Smooth muscle cell (in vitro differentiated cells): ENCODE measurements around the gene TDP1. TPM values are rescaled to one million over a fixed set of nuclear protein-coding genes. Genes with fewer than 3 reads are reported as not detected.

Source experiments
- DNase-seq: peaks from one replicate; lab custom pipeline; 2025; ENCODE audit not compliant: unreplicated experiment; lab: John Stamatoyannopoulos, UW
- H2AFZ ChIP-seq: fragments of 200-600 bp; sonication (generic); 2 replicates; pipeline ENCODE4 v1.6.0; 2016; ENCODE audit warnings: antibody characterized with exemption, low read depth, mild to moderate bottlenecking
- H3F3A ChIP-seq: fragments of 200-600 bp; sonication (generic); 2 replicates; pipeline ENCODE4 v1.6.0; 2017; ENCODE audit warnings: antibody characterized with exemption, low read depth
- H3K27ac ChIP-seq: fragments of 200-600 bp; sonication (generic); 2 replicates; pipeline ENCODE4 v1.5.1; 2016; ENCODE audit warnings: low read depth, mild to moderate bottlenecking
- H3K27me3 ChIP-seq: fragments of 200-600 bp; sonication (generic); 2 replicates; pipeline ENCODE4 v1.6.1; 2016; ENCODE audit warnings: low read depth, mild to moderate bottlenecking
- H3K36me3 ChIP-seq: fragments of 200-600 bp; sonication (generic); 2 replicates; pipeline ENCODE4 v1.5.1; 2016; ENCODE audit warnings: low read depth
- H3K4me1 ChIP-seq: fragments of 200-600 bp; sonication (generic); 2 replicates; pipeline ENCODE4 v1.5.1; 2016; ENCODE audit warnings: low read depth
- H3K4me2 ChIP-seq: fragments of 200-600 bp; sonication (generic); 2 replicates; pipeline ENCODE4 v1.6.0; 2016; ENCODE audit warnings: mild to moderate bottlenecking
- H3K4me3 ChIP-seq: fragments of 200-600 bp; sonication (generic); 2 replicates; pipeline ENCODE4 v1.5.1; 2016; ENCODE audit warnings: mild to moderate bottlenecking
- H3K79me2 ChIP-seq: fragments of 200-600 bp; sonication (generic); 2 replicates; pipeline ENCODE4 v1.6.0; 2016; ENCODE audit warnings: low read depth, mild to moderate bottlenecking
- H3K9ac ChIP-seq: fragments of 200-600 bp; sonication (generic); 2 replicates; pipeline ENCODE4 v1.6.0; 2016; ENCODE audit warnings: low read depth
- H3K9me3 ChIP-seq: fragments of 200-600 bp; sonication (generic); replicated peaks from 2 replicates; pipeline ENCODE4 v1.5.1; 2016; ENCODE audit warnings: low read depth
- H4K20me1 ChIP-seq: fragments of 200-600 bp; sonication (generic); 2 replicates; pipeline ENCODE4 v1.6.0; 2016; ENCODE audit warnings: low read depth
- WGBS: methylation state at CpG from one replicate; pipeline ENCODE4 v1.1.7; 2016; ENCODE audit warnings: low lambda C conversion rate; 5-methylcytosine and 5-hydroxymethylcytosine counted together
- polyA plus RNA-seq: library from polyadenylated mRNA; unstranded; fragments of >200 nt; fragmentation: Nextera tagmentation; extraction: Ambion mirVana; gene quantifications from 2 replicates; pipeline ENCODE4 v1.2.1, GENCODE V29; 2016
- total RNA-seq: library from RNA; depleted of rRNA; stranded (reverse); fragments of >200 nt; gene quantifications from 2 replicates; pipeline ENCODE4 v1.2.3, GENCODE V29; 2014
- TF ChIP-seq, protein P1 (sequence below): fragments of 200-600 bp; sonication (generic); IDR thresholded peaks from 2 replicates; pipeline ENCODE4 v1.5.1; 2017; ENCODE audit warnings: borderline replicate concordance, mild to moderate bottlenecking, antibody characterized with exemption; ENCODE audit not compliant: insufficient read depth, poor library complexity, severe bottlenecking

The TDP1 gene
- total and polyA plus RNA-seq, 2 experiments from 2014 or later = 10.0 to 22.3 TPM

DNA sequence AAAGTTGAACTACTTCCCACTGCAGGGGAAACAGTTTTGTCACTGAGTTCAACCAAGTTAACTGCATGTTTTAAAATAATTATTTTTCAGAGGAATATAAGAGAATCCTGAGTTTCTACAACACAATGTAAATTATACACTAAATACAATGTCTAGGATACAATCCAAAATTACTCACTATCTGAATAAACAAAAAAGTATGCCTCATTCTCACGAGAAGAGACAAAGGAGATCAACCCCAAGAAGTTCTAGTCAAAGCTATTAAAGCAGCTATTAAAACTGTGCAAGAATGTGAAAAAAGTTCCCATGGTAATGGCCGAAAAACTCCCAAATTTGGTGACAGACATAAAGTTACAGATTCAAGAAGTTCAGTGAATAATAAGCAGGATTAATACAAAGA is 97.3 kb downstream of the TDP1 start:
- Histone ChIP-seq H4K20me1 (no peaks in the 10 kb centered on the region), H3K4me1 (no peaks in the 10 kb centered on the region), H3K27ac (no peak overlapping the region), H2AFZ (no peak overlapping the region), H3K9me3 (no peaks in the 10 kb centered on the region), H3K4me3 (no peak overlapping the region), H3K4me2 (no peak overlapping the region), H3K9ac (no peak overlapping the region), H3K36me3 (no peaks in the 10 kb centered on the region), H3K79me2 (no peaks in the 10 kb centered on the region), H3F3A (no peaks in the 10 kb centered on the region), H3K27me3 (peaks cover 35% of the 10 kb centered on the region)
- TF ChIP-seq, protein P1, sequence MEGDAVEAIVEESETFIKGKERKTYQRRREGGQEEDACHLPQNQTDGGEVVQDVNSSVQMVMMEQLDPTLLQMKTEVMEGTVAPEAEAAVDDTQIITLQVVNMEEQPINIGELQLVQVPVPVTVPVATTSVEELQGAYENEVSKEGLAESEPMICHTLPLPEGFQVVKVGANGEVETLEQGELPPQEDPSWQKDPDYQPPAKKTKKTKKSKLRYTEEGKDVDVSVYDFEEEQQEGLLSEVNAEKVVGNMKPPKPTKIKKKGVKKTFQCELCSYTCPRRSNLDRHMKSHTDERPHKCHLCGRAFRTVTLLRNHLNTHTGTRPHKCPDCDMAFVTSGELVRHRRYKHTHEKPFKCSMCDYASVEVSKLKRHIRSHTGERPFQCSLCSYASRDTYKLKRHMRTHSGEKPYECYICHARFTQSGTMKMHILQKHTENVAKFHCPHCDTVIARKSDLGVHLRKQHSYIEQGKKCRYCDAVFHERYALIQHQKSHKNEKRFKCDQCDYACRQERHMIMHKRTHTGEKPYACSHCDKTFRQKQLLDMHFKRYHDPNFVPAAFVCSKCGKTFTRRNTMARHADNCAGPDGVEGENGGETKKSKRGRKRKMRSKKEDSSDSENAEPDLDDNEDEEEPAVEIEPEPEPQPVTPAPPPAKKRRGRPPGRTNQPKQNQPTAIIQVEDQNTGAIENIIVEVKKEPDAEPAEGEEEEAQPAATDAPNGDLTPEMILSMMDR = no peak
- 82% methylated on average over 2 of the region's 2 CpGs for WGBS
- no peak for DNase-seq

DNA sequence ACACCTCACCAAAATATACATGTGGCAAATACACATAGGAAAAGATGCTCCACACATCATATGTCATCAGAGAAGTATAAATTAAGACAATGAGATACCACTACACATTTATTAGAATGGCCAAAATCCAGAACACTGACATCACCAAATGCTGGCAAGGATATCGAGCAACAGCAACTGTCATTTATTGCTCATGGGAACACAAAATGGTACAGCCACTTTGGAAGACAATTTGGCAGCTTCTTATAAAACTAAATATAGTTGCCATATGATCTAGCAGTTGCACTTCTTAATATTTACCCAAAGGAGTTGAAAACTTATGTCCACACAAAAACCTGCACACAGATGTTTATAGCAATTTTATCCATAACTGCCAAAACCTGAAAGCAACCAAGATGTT is 99.1 kb downstream of the TDP1 start:
- TF ChIP-seq, protein P1 = no peak
- no peak for DNase-seq
- WGBS = 94% methylated on average over 1 of the region's 1 CpG
- Histone ChIP-seq H3K4me2 (no peak overlapping the region), H3K9ac (no peak overlapping the region), H3K36me3 (no peaks in the 10 kb centered on the region), H4K20me1 (no peaks in the 10 kb centered on the region), H3K9me3 (no peaks in the 10 kb centered on the region), H3K27me3 (peaks cover 53% of the 10 kb centered on the region), H3F3A (no peaks in the 10 kb centered on the region), H3K4me1 (no peaks in the 10 kb centered on the region), H2AFZ (no peak overlapping the region), H3K4me3 (no peak overlapping the region), H3K79me2 (no peaks in the 10 kb centered on the region), H3K27ac (no peak overlapping the region)

DNA sequence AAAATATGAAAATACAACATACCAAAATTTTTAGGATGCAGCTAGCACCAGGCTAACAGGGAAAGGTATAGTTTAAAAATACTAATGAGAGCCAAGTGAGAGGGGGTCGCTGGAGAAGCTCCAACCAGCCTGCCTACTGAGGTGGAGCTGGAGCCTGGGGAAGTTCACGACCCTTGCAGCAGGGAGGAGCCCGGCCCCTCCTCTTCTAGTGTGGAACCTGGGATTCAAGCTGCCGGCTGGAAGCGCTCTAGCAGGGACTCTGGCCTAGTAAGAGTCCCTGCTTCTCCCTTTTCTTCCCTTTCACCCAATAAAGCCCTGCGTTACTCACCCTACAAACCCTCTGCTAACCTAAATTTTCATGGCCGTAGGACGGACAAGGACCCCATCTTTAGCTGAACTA is 101.1 kb downstream of the TDP1 start:
- Histone ChIP-seq H3K79me2 (no peaks in the 10 kb centered on the region), H3F3A (no peaks in the 10 kb centered on the region), H3K4me3 (no peak overlapping the region), H3K9ac (no peak overlapping the region), H2AFZ (no peak overlapping the region), H4K20me1 (no peaks in the 10 kb centered on the region), H3K27me3 (peaks cover 69% of the 10 kb centered on the region), H3K4me2 (no peak overlapping the region), H3K27ac (no peak overlapping the region), H3K9me3 (no peaks in the 10 kb centered on the region), H3K36me3 (no peaks in the 10 kb centered on the region), H3K4me1 (peaks cover 4% of the 10 kb centered on the region)
- WGBS = 67% methylated on average over 8 of the region's 8 CpGs
- TF ChIP-seq, protein P1 = no peak
- no peak for DNase-seq

DNA sequence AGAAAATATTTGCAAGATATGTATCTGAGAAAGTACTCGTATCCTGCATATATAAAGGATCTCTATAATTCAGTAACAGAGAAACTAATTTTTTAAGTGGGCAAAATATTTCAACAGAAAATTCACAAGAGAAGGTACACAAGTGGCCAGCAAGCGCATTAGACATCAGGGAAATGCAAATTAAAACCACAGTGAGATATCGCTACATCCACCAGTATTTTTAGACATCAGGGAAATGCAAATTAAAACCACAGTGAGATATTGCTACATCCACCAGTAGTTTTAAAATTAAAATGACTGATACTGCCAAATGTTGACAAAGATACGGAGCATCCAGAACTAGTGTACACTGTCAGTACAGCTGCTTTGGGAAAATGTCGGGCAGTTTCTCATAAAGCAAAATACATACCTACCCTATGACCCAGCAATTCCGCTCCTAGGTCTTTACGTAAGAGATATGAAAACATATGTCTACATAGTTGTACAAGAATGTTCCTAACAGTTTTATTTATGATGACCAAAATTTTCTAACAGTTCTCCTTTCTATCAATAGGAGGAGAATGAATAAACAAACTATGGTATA is 103.2 kb downstream of the TDP1 start:
- TF ChIP-seq, protein P1 = no peak
- Histone ChIP-seq H2AFZ (no peak overlapping the region), H3K27me3 (peaks cover 80% of the 10 kb centered on the region), H4K20me1 (no peaks in the 10 kb centered on the region), H3F3A (no peaks in the 10 kb centered on the region), H3K79me2 (no peaks in the 10 kb centered on the region), H3K4me2 (no peak overlapping the region), H3K9ac (no peak overlapping the region), H3K9me3 (no peaks in the 10 kb centered on the region), H3K4me1 (peaks cover 12% of the 10 kb centered on the region), H3K36me3 (no peaks in the 10 kb centered on the region), H3K27ac (no peak overlapping the region), H3K4me3 (no peak overlapping the region)
- WGBS = 94% methylated on average over 7 of the region's 7 CpGs
- no peak for DNase-seq
